SK-N-SH (cell line): ENCODE data around the gene CD96. TPM values are rescaled to one million over a fixed set of nuclear protein-coding genes. Genes with fewer than 3 reads are reported as not detected.

Source experiments
- CTCF ChIA-PET: fragments of 300-600, 350-600 bp; formaldehyde crosslinking; extraction: SDS; loops from one replicate; lab custom pipeline; 2021; lab: Yijun Ruan, JAX
- POLR2A ChIA-PET: fragments of 350-600 bp; sonication (Branson Sonifier 250); formaldehyde crosslinking; extraction: SDS; loops from one replicate; lab custom pipeline; 2020; ENCODE audit warnings: antibody characterized with exemption, inconsistent platforms; lab: Yijun Ruan, JAX
- DNase-seq: peaks from one replicate; pipeline ENCODE4 v3.0.0; 2012
- H2AFZ ChIP-seq: fragments of 200-600 bp; sonication (generic); 2 replicates; pipeline ENCODE4 v1.8.1; 2016; ENCODE audit warnings: antibody characterized with exemption, mild to moderate bottlenecking, low read depth
- H3F3A ChIP-seq: fragments of 200-600 bp; sonication (generic); replicated peaks from 2 replicates; pipeline ENCODE3; 2016; ENCODE audit warnings: antibody characterized with exemption, mild to moderate bottlenecking; ENCODE audit not compliant: insufficient read depth
- H3K27ac ChIP-seq, 2 experiments: fragments of 200-500 bp in 1 of 2; fragments of 200-600 bp in 1 of 2; sonication (Bioruptor generic) in 1 of 2; sonication (generic), shearing (Covaris generic) in 1 of 2; 2 replicates each; pipeline versions ENCODE4 v1.5.1 to v1.6.1; 2014 to 2016; ENCODE audit warnings: low read depth in 2 of 2, inconsistent platforms in 1 of 2, low read length in 1 of 2, mild to moderate bottlenecking in 1 of 2, mixed read lengths in 1 of 2
- H3K27me3 ChIP-seq: fragments of 200-600 bp; sonication (generic), shearing (Covaris generic); 2 replicates; pipeline ENCODE4 v1.6.1; 2016; ENCODE audit warnings: mixed run types; ENCODE audit not compliant: insufficient read depth
- H3K36me3 ChIP-seq, 2 experiments: fragments of 200-500 bp in 1 of 2; fragments of 200-600 bp in 1 of 2; sonication (Bioruptor generic) in 1 of 2; sonication (generic) in 1 of 2; replicated peaks in 1 of 2; 2 replicates each; pipeline versions ENCODE3 to v1.5.1; 2014 to 2016; ENCODE audit warnings: low read length in 1 of 2, mild to moderate bottlenecking in 1 of 2; ENCODE audit not compliant: insufficient read depth in 2 of 2, control insufficient read depth in 1 of 2
- H3K4me1 ChIP-seq, 2 experiments: fragments of 200-500 bp in 1 of 2; fragments of 200-600 bp in 1 of 2; sonication (Bioruptor generic) in 1 of 2; sonication (generic), shearing (Covaris generic) in 1 of 2; 2 replicates each; pipeline versions ENCODE4 v1.5.1 to v1.6.1; 2014 to 2016; ENCODE audit warnings: low read depth in 1 of 2, low read length in 1 of 2, mixed run types in 1 of 2; ENCODE audit not compliant: insufficient read depth in 2 of 2, control insufficient read depth in 1 of 2
- H3K4me2 ChIP-seq: fragments of 200-600 bp; sonication (generic), shearing (Covaris generic); 2 replicates; pipeline ENCODE4 v1.6.1; 2017; ENCODE audit warnings: mixed run types
- H3K4me3 ChIP-seq, 2 experiments: fragments of 200-500 bp in 1 of 2; fragments of 200-600 bp in 1 of 2; sonication (Bioruptor generic) in 1 of 2; sonication (generic), shearing (Covaris generic) in 1 of 2; 2 replicates each; pipeline versions ENCODE4 v1.5.1 to v1.8.1; 2014 to 2016; ENCODE audit warnings: low read depth in 2 of 2, inconsistent platforms in 1 of 2, low read length in 1 of 2, mild to moderate bottlenecking in 1 of 2, mixed read lengths in 1 of 2, moderate library complexity in 1 of 2
- H3K79me2 ChIP-seq: fragments of 200-600 bp; sonication (generic); 2 replicates; pipeline ENCODE4 v1.8.1; 2017; ENCODE audit warnings: mild to moderate bottlenecking; ENCODE audit not compliant: insufficient read depth
- H3K9ac ChIP-seq: fragments of 200-600 bp; sonication (generic); 2 replicates; pipeline ENCODE4 v1.6.1; 2017; ENCODE audit warnings: mixed run types
- H3K9me2 ChIP-seq: fragments of 200-600 bp; sonication (generic); 2 replicates; pipeline ENCODE4 v1.6.1; 2017; ENCODE audit warnings: mixed run types
- H3K9me3 ChIP-seq: fragments of 200-600 bp; sonication (generic); 2 replicates; pipeline ENCODE4 v1.6.1; 2017; ENCODE audit warnings: mixed run types, mild to moderate bottlenecking, moderate library complexity
- H4K20me1 ChIP-seq: fragments of 200-600 bp; sonication (generic); 2 replicates; pipeline ENCODE4 v1.6.1; 2017; ENCODE audit warnings: mild to moderate bottlenecking, mixed run types; ENCODE audit not compliant: insufficient read depth
- CTCF ChIP-seq: fragments of 200-600 bp; sonication (generic); IDR thresholded peaks from 2 replicates; pipeline ENCODE4 v1.6.1; 2017; ENCODE audit warnings: antibody characterized with exemption, mild to moderate bottlenecking, moderate library complexity
- ELF1 ChIP-seq: IDR thresholded peaks from 2 replicates; pipeline ENCODE4 v1.4.0; 2012
- FOSL2 ChIP-seq: IDR thresholded peaks from 2 replicates; pipeline ENCODE4 v1.4.0; 2012; ENCODE audit warnings: low read depth, mild to moderate bottlenecking, moderate library complexity, borderline replicate concordance
- RAD21 ChIP-seq: IDR thresholded peaks from 2 replicates; pipeline ENCODE4 v1.6.1; 2012; ENCODE audit warnings: mild to moderate bottlenecking, low read length
- RFX5 ChIP-seq: IDR thresholded peaks from 2 replicates; pipeline ENCODE4 v1.6.1; 2012; ENCODE audit warnings: mild to moderate bottlenecking, improper control_type of control experiment, low read length
- SMC3 ChIP-seq: IDR thresholded peaks from 2 replicates; pipeline ENCODE4 v1.6.1; 2012; ENCODE audit warnings: low read depth, low read length, improper control_type of control experiment
- TEAD4 ChIP-seq: IDR thresholded peaks from 2 replicates; pipeline ENCODE4 v1.4.0; 2012; ENCODE audit warnings: mild to moderate bottlenecking, borderline replicate concordance; ENCODE audit not compliant: insufficient read depth
- USF1 ChIP-seq: IDR thresholded peaks from 2 replicates; pipeline ENCODE4 v1.4.0; 2012; ENCODE audit warnings: low read depth, borderline replicate concordance
- YY1 ChIP-seq: IDR thresholded peaks from 2 replicates; pipeline ENCODE4 v1.4.0; 2012; ENCODE audit warnings: low read depth, mild to moderate bottlenecking
- WGBS: methylation state at CpG from one replicate; pipeline ENCODE4 v1.1.6; 2017; ENCODE audit warnings: low lambda C conversion rate; 5-methylcytosine and 5-hydroxymethylcytosine counted together
- polyA plus RNA-seq, 3 experiments: library from polyadenylated mRNA; depleted of rRNA; stranded (reverse); fragments of >200 nt; gene quantifications; 2 replicates each; pipeline ENCODE4 v1.2.3, GENCODE V29; 2012

The CD96 gene
- polyA plus RNA-seq, 1 of the 3 experiments (the other 2 are of a cell fraction), result 0.02 TPM

GRCh38 chr3:111616417-111617105 is 74.6 kb downstream of the CD96 start:
- Histone ChIP-seq H3K9me2 (no peaks in the 10 kb centered on the region), H3K27me3 (no peaks in the 10 kb centered on the region), H4K20me1 (no peaks in the 10 kb centered on the region), H3K9me3 (no peaks in the 10 kb centered on the region), H3K27ac (no peak overlapping the region), H3K79me2 (no peaks in the 10 kb centered on the region), H2AFZ (no peak overlapping the region), H3K36me3 (no peaks in the 10 kb centered on the region), H3K4me2 (no peak overlapping the region), H3K9ac (no peak overlapping the region), H3K4me1 (no peaks in the 10 kb centered on the region), H3K4me3 (no peak overlapping the region), H3F3A (no peaks in the 10 kb centered on the region)
- 98% methylated on average over 3 of the region's 6 CpGs for WGBS
- TF ChIP-seq SMC3 (no peak; the same call in 1 of the 2 replicates), CTCF (peak; percentile 15; the same call in 1 of the 2 replicates), RAD21 (peak; percentile 13; the same call in 1 of the 2 replicates)
- ChIA-PET POLR2A (no interaction called here), CTCF (no interaction called here)
- no peak for DNase-seq

DNA sequence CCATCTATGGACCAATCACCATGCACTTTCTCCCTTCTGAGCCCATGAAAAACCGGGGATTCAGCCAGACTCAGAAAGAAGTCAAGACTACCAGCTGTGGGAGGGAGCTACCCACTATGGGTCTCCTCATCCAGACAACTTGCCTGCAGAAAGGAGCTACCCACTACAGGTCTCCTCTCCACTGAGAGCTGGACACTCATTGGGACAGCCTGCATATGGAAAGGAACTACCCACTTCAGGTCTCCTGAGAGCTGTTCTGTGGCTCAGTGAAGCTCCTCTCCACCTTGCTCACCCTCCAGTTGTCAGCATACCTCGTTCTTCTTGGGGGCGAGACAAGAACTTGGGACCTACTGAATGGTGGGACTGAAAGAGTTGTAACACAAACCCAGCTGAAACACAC is 75.4 kb downstream of the CD96 start:
- Histone ChIP-seq H3K4me2 (no peak overlapping the region), H3K4me1 (no peaks in the 10 kb centered on the region), H3K27me3 (no peaks in the 10 kb centered on the region), H3K27ac (no peak overlapping the region), H3K79me2 (no peaks in the 10 kb centered on the region), H4K20me1 (no peaks in the 10 kb centered on the region), H3K36me3 (no peaks in the 10 kb centered on the region), H3K9me2 (no peaks in the 10 kb centered on the region), H3K4me3 (no peak overlapping the region), H2AFZ (no peak overlapping the region), H3K9me3 (no peaks in the 10 kb centered on the region), H3K9ac (no peak overlapping the region), H3F3A (no peaks in the 10 kb centered on the region)
- TF ChIP-seq TEAD4 (no peak), USF1 (no peak), YY1 (no peak)
- ChIA-PET CTCF (no interaction called here), POLR2A (no interaction called here)
- WGBS, result 71% methylated on average over 1 of the region's 3 CpGs
- no peak for DNase-seq

- H3K36me3 ChIP-seq, result no peaks in the 10 kb centered on the region
- no peaks in the 10 kb centered on the region for H3K27me3 ChIP-seq
- no peaks in the 10 kb centered on the region for H4K20me1 ChIP-seq
- H3K9me2 ChIP-seq, result no peaks in the 10 kb centered on the region
- H3K27ac ChIP-seq, result no peak overlapping the region
- H3K4me2 ChIP-seq, result no peak overlapping the region
- no peak overlapping the region for H2AFZ ChIP-seq
- H3K4me3 ChIP-seq, result no peak overlapping the region
- no peaks in the 10 kb centered on the region for H3K4me1 ChIP-seq
- ChIA-PET CTCF (interaction anchor here (0.9 kb wide), 1 partner anchor 99 kb away, joined by 3 read pairs; no protein-coding TSS in a partner anchor), POLR2A (no interaction called here)
- WGBS, result 60% methylated on average over 2 of the region's 5 CpGs
- H3K79me2 ChIP-seq, result no peaks in the 10 kb centered on the region
- no peaks in the 10 kb centered on the region for H3K9me3 ChIP-seq
- no peak for DNase-seq
- TF ChIP-seq ELF1 (no peak), RFX5 (no peak), FOSL2 (no peak)
- no peak overlapping the region for H3K9ac ChIP-seq
- no peaks in the 10 kb centered on the region for H3F3A ChIP-seq
These were observed 76.1 kb downstream of the CD96 start for GRCh38 chr3:111617912-111618601.
